Brain microvascular endothelial cell (primary cell): ENCODE data around the gene SEC11A.
"Not testable (repeated sequence)": the region's sequence is repeated elsewhere in the genome, so short reads cannot be mapped to it uniquely, and the experiment has no call there.

Experiments used
- DNase-seq: peaks from one replicate; pipeline ENCODE4 v3.0.0-alpha.2; 2020
- H3K27ac ChIP-seq: fragments of 250-450 bp; sonication (Bioruptor Pico); 2 replicates; pipeline ENCODE4 v1.5.1; 2020; ENCODE audit warnings: mild to moderate bottlenecking, moderate library complexity
- H3K27me3 ChIP-seq: fragments of 250-450 bp; sonication (Bioruptor Pico); replicated peaks from 2 replicates; pipeline ENCODE4 v1.5.1; 2020; ENCODE audit warnings: mild to moderate bottlenecking
- H3K36me3 ChIP-seq: fragments of 250-450 bp; sonication (Bioruptor Pico); replicated peaks from 2 replicates; pipeline ENCODE4 v1.5.1; 2020; ENCODE audit warnings: mild to moderate bottlenecking
- H3K4me3 ChIP-seq: 2 replicates; pipeline ENCODE4 v1.5.1; 2011; ENCODE audit warnings: low read depth, mild to moderate bottlenecking, control low read depth, low read length, moderate library complexity
- CTCF ChIP-seq: IDR thresholded peaks from 2 replicates; pipeline ENCODE4 v1.5.1; 2011; ENCODE audit warnings: low read depth, mild to moderate bottlenecking, moderate library complexity, low read length, control low read depth, inconsistent platforms; ENCODE audit errors: missing control alignments
- in situ Hi-C: cut with HindIII; loops from 2 replicates; pipeline ENCODE4 v1.10.0; 2017; ENCODE audit warnings: low sequenced_read_pairs, low pct_ligation_motif_present

SEC11A gene

GRCh38 chr15:84761607-84762131, 45.7 kb upstream of the SEC11A start:
- peaks cover 12% of the 10 kb centered on the region for H3K36me3 ChIP-seq
- no peak overlapping the region for H3K4me3 ChIP-seq
- no peak for TF ChIP-seq CTCF
- in situ Hi-C loops = no loop called here
- DNase-seq = no peak
- H3K27me3 ChIP-seq = no peaks in the 10 kb centered on the region
- H3K27ac ChIP-seq = no peak overlapping the region

DNA sequence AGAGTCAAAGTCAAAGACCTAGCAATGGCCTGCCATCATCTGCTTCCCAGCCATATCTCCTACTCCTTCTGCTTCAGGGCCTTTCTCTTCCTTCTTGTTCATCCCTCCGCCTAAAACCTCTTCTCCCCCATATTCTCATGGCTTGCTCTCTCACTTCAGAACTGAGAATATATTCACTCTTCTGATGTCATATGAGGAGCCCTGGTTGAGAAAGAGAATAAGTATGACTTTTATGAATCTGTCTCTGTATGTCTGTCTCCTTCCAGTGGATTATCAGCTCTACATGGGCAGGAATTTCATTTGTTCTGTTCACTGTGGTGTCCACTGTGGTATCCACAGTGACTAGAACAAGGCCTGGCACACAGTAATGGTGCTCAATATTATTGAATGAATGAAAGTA, 44.3 kb upstream of the SEC11A start:
- Histone ChIP-seq H3K27me3 (no peaks in the 10 kb centered on the region), H3K4me3 (no peak overlapping the region), H3K27ac (no peak overlapping the region), H3K36me3 (peaks cover 4% of the 10 kb centered on the region)
- TF ChIP-seq CTCF = no peak
- DNase-seq = no peak
- in situ Hi-C loops = no loop called here

- Histone ChIP-seq H3K36me3 (no peaks in the 10 kb centered on the region), H3K4me3 (no peak overlapping the region), H3K27ac (no peak overlapping the region), H3K27me3 (no peaks in the 10 kb centered on the region)
- no peak for TF ChIP-seq CTCF
- in situ Hi-C loops = no loop called here
- DNase-seq = no peak
Measured at GRCh38 chr15:84759018-84759417, 43.1 kb upstream of the SEC11A start.

DNA sequence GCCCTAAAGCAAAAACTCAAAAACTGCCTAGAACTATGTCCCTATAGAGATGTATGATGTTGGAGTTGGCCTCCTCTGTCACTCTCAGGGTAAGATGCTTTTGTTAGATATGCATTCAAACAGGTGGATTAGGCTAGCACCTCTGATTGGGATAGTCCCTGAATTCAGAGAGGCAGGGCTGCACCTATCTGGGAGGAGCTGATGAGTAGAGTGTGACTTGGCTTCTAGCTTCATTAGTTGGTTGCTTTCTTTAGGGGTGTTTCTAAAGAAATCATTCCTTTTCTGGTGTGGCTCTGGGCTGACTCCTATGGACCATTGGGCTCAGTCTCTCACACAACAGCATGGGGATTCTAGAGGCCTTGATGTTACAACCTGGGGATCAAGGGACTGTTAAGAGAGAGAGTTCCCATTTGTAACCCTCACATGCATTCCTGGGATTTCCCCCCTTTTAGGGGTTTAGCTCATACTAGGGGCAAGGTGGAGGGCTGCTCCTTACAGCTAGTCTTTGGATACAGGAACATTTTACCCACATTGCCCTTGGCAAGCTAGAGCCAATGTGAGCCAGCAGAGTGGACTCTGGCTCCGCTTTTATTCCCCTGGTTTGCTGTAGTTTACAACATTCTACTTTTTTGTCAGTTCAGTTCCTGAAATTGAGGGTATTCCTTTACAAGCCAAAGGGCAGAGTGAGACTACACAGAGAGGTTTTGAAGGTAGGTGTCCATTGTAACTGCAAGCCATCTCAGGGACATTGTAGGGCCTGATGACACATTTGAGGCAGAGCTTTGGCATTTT, 40.0 kb upstream of the SEC11A start:
- TF ChIP-seq CTCF = no peak
- no peaks in the 10 kb centered on the region for H3K36me3 ChIP-seq
- no peak overlapping the region for H3K4me3 ChIP-seq
- in situ Hi-C loops = no loop called here
- H3K27me3 ChIP-seq = no peaks in the 10 kb centered on the region
- H3K27ac ChIP-seq = no peak overlapping the region
- DNase-seq = no peak

- not testable (repeated sequence) for H3K27ac ChIP-seq
Measured at GRCh38 chr15:84754889-84755288, 39.0 kb upstream of the SEC11A start.

DNA sequence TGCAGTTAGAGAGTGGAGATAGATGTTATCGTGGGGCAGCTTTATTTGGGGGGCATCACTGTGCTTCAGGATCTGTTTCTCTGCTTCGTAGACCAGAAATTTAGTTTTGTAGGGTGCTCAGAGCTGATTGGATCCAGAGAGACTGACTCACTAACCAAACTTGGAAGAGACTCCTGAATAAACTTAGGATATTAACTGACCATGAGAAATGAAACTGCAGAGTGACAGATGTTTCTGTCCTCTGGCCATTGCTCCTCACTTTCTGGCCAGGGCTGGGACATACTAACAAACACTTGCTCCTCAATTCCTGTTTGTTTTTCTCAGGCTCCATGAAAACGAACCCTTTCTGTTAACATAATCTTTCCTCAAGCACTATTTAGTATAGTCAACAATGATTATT, 36.8 kb upstream of the SEC11A start:
- in situ Hi-C loops = no loop called here
- Histone ChIP-seq H3K36me3 (no peaks in the 10 kb centered on the region), H3K27me3 (no peaks in the 10 kb centered on the region), H3K27ac (peak overlapping the region; percentile 5), H3K4me3 (no peak overlapping the region)
- no peak for TF ChIP-seq CTCF
- no peak for DNase-seq

More at GRCh38 chr15:84754889-84755288, 39.0 kb upstream of the SEC11A start:
- H3K27me3 ChIP-seq, in situ Hi-C loops, H3K36me3 ChIP-seq, DNase-seq, H3K4me3 ChIP-seq: not testable (repeated sequence)
